ENCODE data around the gene MR1. TPM values are rescaled to one million over a fixed set of nuclear protein-coding genes. Genes with fewer than 3 reads are reported as not detected.

Gene MR1
- total and polyA plus RNA-seq, 8 donors = 1.1 to 40.8 (median 7.5) TPM

DNA sequence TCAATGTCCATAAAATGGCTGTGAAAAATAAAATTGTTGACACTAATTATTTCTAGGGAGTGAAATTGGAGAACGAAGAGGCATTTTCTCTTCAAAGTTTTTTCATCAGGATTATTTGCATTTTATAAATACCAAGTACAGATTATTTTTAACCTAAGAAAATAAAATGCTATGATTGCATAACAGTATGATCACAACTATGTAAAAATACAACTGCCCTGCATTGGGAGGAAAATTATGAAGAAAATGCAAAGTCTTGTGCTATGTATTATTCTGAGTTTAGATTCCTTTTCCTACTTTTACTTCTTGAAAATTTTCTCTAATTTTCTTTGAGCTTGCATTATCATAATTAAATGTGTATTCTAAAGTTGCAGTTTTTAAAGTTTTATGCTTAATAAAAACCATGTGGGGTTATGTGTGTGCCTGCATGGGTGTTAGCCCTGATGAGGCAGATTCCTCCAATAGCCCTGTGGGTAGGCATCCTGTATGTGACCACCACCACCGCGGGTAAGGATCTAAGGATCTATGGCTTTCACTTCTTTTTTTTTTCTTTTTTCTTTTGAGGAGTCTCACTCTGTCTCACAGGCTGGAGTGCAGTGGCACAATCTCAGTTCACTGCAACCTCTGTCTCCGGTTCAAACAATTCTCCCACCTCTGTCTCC, 35.8 kb upstream of the MR1 start:
- Histone ChIP-seq H3K36me3 (peaks cover 0 to 65% (median 44%) of the 10 kb centered on the region in 4 donors), H3K4me3 (no peak overlapping the region), H3K27ac (no peak overlapping the region), H3K9me3 (no peaks in the 10 kb centered on the region), H3K27me3 (no peaks in the 10 kb centered on the region), H3K4me1 (no peaks in the 10 kb centered on the region)
- TF ChIP-seq POLR2AphosphoS5 (IDR thresholded peaks at IDR 0.05) = no peak
- TF ChIP-seq POLR2A (IDR thresholded peaks at IDR 0.05) = no peak
- TF ChIP-seq EP300 (IDR thresholded peaks at IDR 0.05) = no peak
- TF ChIP-seq, protein P1, sequence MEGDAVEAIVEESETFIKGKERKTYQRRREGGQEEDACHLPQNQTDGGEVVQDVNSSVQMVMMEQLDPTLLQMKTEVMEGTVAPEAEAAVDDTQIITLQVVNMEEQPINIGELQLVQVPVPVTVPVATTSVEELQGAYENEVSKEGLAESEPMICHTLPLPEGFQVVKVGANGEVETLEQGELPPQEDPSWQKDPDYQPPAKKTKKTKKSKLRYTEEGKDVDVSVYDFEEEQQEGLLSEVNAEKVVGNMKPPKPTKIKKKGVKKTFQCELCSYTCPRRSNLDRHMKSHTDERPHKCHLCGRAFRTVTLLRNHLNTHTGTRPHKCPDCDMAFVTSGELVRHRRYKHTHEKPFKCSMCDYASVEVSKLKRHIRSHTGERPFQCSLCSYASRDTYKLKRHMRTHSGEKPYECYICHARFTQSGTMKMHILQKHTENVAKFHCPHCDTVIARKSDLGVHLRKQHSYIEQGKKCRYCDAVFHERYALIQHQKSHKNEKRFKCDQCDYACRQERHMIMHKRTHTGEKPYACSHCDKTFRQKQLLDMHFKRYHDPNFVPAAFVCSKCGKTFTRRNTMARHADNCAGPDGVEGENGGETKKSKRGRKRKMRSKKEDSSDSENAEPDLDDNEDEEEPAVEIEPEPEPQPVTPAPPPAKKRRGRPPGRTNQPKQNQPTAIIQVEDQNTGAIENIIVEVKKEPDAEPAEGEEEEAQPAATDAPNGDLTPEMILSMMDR (IDR thresholded peaks at IDR 0.05) = no peak
- intact Hi-C loops (cut with DNase I; ENCODE audit: low total_unique reads) = no loop called here
- 87 to 95% (median 91%) methylated on average over 4 of the region's 4 CpGs for WGBS, 5 donors
- no peak for DNase-seq

DNA sequence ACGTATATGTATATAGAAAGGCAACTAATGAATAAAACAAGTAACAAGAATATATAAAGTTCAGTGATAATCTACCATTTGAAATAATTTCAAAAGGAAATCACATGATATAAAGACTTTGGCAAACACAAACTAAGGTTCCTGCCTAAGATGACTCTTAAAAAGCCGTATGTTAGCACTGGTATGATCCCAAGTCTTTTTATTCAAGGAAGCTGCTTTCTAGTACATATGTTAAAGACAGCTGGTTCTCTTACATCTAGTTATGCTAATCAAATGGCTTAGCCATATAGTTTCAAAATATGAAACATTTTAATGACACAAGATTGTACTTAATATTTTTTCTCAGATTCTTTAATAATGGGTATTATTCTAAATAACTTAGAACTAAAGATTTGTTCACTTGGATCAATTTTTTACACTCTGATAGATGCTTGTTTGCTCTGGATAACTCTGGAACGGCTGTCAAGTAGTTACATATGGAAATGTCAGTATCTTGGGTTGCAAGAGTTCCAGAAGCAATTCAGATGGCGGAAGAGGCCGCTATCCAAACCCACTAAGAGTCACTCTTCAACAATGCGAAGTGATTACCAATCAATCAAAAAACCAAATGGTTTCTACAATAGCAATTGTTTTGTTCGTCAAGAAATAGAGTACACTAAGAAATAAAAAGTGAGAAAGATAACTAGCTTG, 32.5 kb upstream of the MR1 start:
- 91 to 93% (median 92%) methylated on average over 7 of the region's 7 CpGs for WGBS, 5 donors
- Histone ChIP-seq H3K27me3 (no peaks in the 10 kb centered on the region), H3K4me1 (no peaks in the 10 kb centered on the region), H3K27ac (no peak overlapping the region), H3K4me3 (no peak overlapping the region), H3K36me3 (peaks cover 10 to 64% (median 41%) of the 10 kb centered on the region in 4 donors), H3K9me3 (no peaks in the 10 kb centered on the region)
- TF ChIP-seq, protein P1 (IDR thresholded peaks at IDR 0.05) = no peak
- TF ChIP-seq EP300 (IDR thresholded peaks at IDR 0.05) (no peak), POLR2A (IDR thresholded peaks at IDR 0.05) (no peak), POLR2AphosphoS5 (IDR thresholded peaks at IDR 0.05) (no peak)
- intact Hi-C loops (cut with DNase I; ENCODE audit: low total_unique reads) = no loop called here
- no peak for DNase-seq

DNA sequence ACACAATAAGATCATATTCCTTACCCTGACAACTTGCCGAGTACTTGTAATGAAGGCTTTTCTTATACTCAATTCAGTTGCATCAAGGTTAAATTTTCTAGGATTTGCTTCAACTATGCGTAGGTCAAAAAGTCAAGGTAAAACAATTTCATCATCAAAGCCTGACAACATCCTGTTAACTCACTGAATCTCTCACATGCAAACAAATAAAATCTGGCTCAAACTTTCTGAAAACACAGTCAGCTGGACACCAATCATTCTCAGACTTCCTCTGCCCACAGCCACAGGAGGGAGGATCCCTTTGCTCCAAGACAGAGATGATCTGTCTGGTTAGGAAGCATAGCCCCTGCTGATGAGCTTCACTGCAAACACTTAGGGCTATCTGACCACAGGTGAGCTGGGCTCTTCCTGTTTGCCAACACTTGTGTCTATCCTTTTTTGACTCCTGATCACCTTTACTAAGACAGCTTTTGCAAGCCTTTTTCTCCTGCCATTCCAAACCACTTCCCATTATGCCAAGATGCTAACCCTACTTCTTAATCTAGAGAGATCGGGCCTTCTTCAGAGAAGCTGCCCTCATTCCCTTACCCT, 31.1 kb upstream of the MR1 start:
- Histone ChIP-seq H3K27ac (no peak overlapping the region), H3K27me3 (no peaks in the 10 kb centered on the region), H3K9me3 (no peaks in the 10 kb centered on the region), H3K4me3 (no peak overlapping the region), H3K4me1 (no peaks in the 10 kb centered on the region), H3K36me3 (peaks cover 10 to 63% (median 41%) of the 10 kb centered on the region in 4 donors)
- TF ChIP-seq POLR2AphosphoS5 (IDR thresholded peaks at IDR 0.05) = no peak
- no peak for TF ChIP-seq POLR2A (IDR thresholded peaks at IDR 0.05)
- TF ChIP-seq, protein P1 (IDR thresholded peaks at IDR 0.05) = no peak
- no peak for TF ChIP-seq EP300 (IDR thresholded peaks at IDR 0.05)
- WGBS, 5 donors = 95 to 100% (median 97%) methylated on average over 3 of the region's 3 CpGs
- intact Hi-C loops (cut with DNase I; ENCODE audit: low total_unique reads) = no loop called here
- no peak for DNase-seq

DNA sequence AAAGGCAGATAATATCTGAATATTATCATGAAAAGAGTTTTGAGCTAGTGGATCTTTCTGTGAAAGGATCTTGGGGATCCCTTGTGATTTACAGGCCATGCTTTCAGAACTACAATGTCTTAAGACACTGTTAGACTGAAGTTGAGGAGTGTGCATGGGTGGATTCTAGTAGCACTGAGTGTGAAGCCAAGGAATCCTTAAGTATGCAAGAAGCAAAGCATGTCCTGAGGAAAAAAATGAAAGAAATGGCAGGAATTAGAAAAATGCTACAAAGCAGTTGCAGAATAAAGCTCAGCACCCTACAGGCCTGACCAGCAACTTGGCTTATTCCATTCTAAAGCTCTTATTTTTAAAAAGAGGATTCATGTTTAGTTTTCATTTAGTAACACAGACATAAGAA, 23.0 kb upstream of the MR1 start:
- no peaks in the 10 kb centered on the region for H3K9me3 ChIP-seq
- H3K27me3 ChIP-seq = no peaks in the 10 kb centered on the region
- TF ChIP-seq POLR2A (IDR thresholded peaks at IDR 0.05) (no peak), POLR2AphosphoS5 (IDR thresholded peaks at IDR 0.05) (no peak), EP300 (IDR thresholded peaks at IDR 0.05) (no peak)
- TF ChIP-seq, protein P1 (IDR thresholded peaks at IDR 0.05) = no peak
- no peak for DNase-seq
- intact Hi-C loops (cut with DNase I; ENCODE audit: low total_unique reads) = no loop called here
- H3K36me3 ChIP-seq = no peaks in the 10 kb centered on the region
- no peak overlapping the region for H3K4me3 ChIP-seq
- H3K4me1 ChIP-seq = peaks cover 6 to 58% (median 17%) of the 10 kb centered on the region in 4 donors
- H3K27ac ChIP-seq = no peak overlapping the region

Measured in stomach (tissue), 9 donors.